ENCODE measurements around the gene SHLD2. TPM values are rescaled to one million over a fixed set of nuclear protein-coding genes. Genes with fewer than 3 reads are reported as not detected.

Gene SHLD2
- total and polyA plus RNA-seq, 7 donors, result 7.9 to 25.7 (median 13.9) TPM

DNA sequence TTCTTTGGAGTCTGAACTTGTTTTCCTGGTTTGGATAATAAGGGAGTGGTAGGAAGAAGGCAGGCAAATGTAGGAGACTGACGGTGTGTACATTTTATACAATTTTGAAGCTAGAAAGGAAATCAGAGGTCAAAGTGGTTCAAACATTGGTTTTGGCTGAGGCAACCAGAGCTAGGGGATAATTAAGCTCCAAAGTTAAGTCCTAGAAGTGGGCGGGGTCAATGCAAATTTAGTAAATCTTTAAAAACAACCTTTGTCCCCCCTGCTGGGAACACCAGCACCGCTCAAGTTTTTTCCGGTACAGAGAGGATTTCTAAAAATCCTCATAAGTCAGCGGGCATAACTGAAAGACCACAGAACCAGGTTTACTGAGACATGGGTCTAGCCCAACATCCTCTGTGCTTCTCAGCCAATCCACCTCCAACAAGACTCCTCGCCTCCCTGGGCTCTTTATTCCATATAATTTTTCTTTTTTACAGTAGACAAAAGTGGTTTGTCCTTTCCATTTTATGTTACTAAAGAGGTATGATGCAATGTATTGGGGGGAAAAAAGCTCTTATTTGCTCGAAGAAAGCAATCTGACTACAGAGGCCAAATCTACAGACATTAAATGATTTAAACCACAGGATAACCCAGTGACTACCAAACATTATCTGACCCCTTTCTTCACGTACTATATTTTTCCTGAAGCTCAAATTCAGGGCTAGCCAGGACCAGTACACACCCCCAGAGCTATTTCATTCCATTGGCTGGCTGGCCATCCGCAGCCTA, 2.0 kb upstream of the SHLD2 start:
- no peak for TF ChIP-seq CTCF (IDR thresholded peaks at IDR 0.05)
- 19 to 23% (median 23%) methylated on average over 9 of the region's 9 CpGs for WGBS, 3 donors
- H3K27ac ChIP-seq, result peak overlapping the region; percentile 91
- no peaks in the 10 kb centered on the region for H3K9me3 ChIP-seq
- no peak for ATAC-seq
- peak overlapping the region; percentile 77 for H3K4me3 ChIP-seq
- H3K36me3 ChIP-seq (ENCODE audit: insufficient read depth in 1 of 2, low read depth in 1 of 2), result peaks cover 0 to 19% of the 10 kb centered on the region in 2 donors
- no peaks in the 10 kb centered on the region for H3K27me3 ChIP-seq (ENCODE audit: insufficient read depth in 3 of 3, low read length in 2 of 3)
- intact Hi-C loops (cut with DNase I), result loop anchor here (10.0 kb wide), 1 partner anchor 118 kb away; no protein-coding TSS in a partner anchor
- peaks cover 28% of the 10 kb centered on the region for H3K4me1 ChIP-seq
- DNase-seq, result no peak

GRCh38 chr10:87093632-87094372, 1.2 kb upstream of the SHLD2 start:
- WGBS, 3 donors, result 0 to 2% (median 1%) methylated on average over 26 to 39 of the region's 39 CpGs
- Histone ChIP-seq H3K27me3 (ENCODE audit: insufficient read depth in 3 of 3, low read length in 2 of 3) (no peaks in the 10 kb centered on the region), H3K27ac (peak overlapping the region; percentile 91), H3K9me3 (no peaks in the 10 kb centered on the region), H3K4me1 (peaks cover 28% of the 10 kb centered on the region), H3K36me3 (ENCODE audit: insufficient read depth in 1 of 2, low read depth in 1 of 2) (peaks cover 0 to 24% of the 10 kb centered on the region in 2 donors), H3K4me3 (peak overlapping the region; percentile 77)
- DNase-seq, result peak; percentile 70 to 74
- no peak for TF ChIP-seq CTCF (IDR thresholded peaks at IDR 0.05)
- peak; percentile 20 to 42 (median 40) for ATAC-seq
- intact Hi-C loops (cut with DNase I), result loop anchor here (10.0 kb wide), 1 partner anchor 119 kb away; no protein-coding TSS in a partner anchor

GRCh38 chr10:87095236-87095945, 385 bp downstream of the SHLD2 start:
- DNase-seq (peak; percentile 90 to 92), ATAC-seq (peak; percentile 82 to 89 (median 86))
- no peaks in the 10 kb centered on the region for H3K9me3 ChIP-seq

More at GRCh38 chr10:87095236-87095945, 385 bp downstream of the SHLD2 start:
- Histone ChIP-seq H3K4me1 (peaks cover 28% of the 10 kb centered on the region), H3K4me3 (peak overlapping the region; percentile 77), H3K27me3 (ENCODE audit: insufficient read depth in 3 of 3, low read length in 2 of 3) (no peaks in the 10 kb centered on the region), H3K36me3 (ENCODE audit: insufficient read depth in 1 of 2, low read depth in 1 of 2) (peaks cover 0 to 32% of the 10 kb centered on the region in 2 donors), H3K27ac (peak overlapping the region; percentile 98)
- TF ChIP-seq CTCF (IDR thresholded peaks at IDR 0.05), result no peak
- intact Hi-C loops (cut with DNase I), result loop anchor here (10.0 kb wide), 1 partner anchor 121 kb away; no protein-coding TSS in a partner anchor
- WGBS, 3 donors, result 1% methylated on average over 41 to 60 of the region's 60 CpGs

All from psoas muscle (tissue), 8 donors.